OCI-LY7 (cell line): Measurements from ENCODE around the gene ARHGEF10L.

Experiments used
- EZH2phosphoT487 ChIP-seq: fragments of 200-600 bp; sonication (generic); IDR thresholded peaks from 2 replicates; pipeline ENCODE4 v1.6.1; 2018; ENCODE audit warnings: low read depth, borderline replicate concordance, mild to moderate bottlenecking, mixed run types, antibody characterized with exemption, low read length, moderate library complexity, mixed read lengths
- TF ChIP-seq, protein P1 (sequence below): fragments of 200-600 bp; sonication (generic); conservative IDR thresholded peaks from 2 replicates; pipeline ENCODE4 v1.5.1; 2014; ENCODE audit warnings: mild to moderate bottlenecking, antibody characterized with exemption, low read length, moderate library complexity, mixed read lengths

- TF ChIP-seq, protein P1, sequence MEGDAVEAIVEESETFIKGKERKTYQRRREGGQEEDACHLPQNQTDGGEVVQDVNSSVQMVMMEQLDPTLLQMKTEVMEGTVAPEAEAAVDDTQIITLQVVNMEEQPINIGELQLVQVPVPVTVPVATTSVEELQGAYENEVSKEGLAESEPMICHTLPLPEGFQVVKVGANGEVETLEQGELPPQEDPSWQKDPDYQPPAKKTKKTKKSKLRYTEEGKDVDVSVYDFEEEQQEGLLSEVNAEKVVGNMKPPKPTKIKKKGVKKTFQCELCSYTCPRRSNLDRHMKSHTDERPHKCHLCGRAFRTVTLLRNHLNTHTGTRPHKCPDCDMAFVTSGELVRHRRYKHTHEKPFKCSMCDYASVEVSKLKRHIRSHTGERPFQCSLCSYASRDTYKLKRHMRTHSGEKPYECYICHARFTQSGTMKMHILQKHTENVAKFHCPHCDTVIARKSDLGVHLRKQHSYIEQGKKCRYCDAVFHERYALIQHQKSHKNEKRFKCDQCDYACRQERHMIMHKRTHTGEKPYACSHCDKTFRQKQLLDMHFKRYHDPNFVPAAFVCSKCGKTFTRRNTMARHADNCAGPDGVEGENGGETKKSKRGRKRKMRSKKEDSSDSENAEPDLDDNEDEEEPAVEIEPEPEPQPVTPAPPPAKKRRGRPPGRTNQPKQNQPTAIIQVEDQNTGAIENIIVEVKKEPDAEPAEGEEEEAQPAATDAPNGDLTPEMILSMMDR, result no peak
- no peak for TF ChIP-seq EZH2phosphoT487
Observed at GRCh38 chr1:17498214-17498613, 41.3 kb upstream of the ARHGEF10L start.
